ENCODE results near the gene PTCHD1. TPM values are rescaled to one million over a fixed set of nuclear protein-coding genes. Genes with fewer than 3 reads are reported as not detected.
A peak's percentile ranks its signal among the peaks of the same experiment; 100 is the strongest.

Gene PTCHD1
- total and polyA plus RNA-seq, 2 of the 13 experiments (the other 11 are each of a cell fraction or from before 2014, with no cell fraction given), result not detected

DNA sequence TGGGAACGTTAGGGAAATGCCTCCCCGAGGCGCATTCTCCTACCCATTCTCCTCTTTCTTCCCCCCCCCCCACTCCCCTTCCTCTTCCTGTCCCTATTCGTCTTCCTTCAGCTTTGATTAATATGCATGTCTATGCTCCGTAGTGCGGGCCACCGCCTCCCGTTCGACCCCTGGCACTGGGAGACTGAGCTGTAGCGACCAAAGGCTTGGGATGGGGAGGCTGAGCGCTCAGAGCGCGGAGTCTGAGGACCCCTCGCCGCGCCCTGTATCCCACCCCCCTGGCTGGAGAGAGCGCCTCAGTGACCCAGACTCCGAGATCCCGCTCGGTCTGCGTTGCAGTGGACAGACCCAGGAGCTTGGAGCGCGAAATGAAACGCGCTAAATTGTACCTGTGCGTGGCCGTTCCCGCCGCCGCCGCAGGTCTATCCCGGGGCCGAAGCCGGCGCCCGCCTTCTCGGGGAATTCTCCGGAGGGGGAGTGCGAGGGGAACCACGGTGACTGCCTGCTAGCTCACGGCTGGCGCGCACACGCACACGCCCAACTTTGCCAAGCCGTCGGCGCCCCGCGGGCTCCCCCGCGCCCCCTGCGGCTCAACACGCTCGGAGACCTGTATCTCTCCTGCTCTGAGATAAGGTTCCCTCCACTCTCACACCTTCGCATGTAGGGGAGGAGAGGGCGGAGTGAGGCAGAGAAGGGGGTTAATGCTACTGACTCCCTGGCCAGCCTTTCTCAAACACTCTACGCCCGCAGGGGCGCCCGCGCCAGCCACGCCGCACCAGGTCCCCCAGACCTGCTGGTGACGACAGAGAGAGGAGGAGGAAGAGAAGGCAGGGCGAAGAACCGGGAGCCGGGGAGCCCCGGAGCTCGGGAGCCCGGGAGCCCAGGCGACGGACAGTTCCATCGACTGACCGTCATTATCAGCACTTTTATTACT lies 1.5 kb upstream of the PTCHD1 start:
- Histone ChIP-seq H3K27me3 (ENCODE audit: control insufficient read depth in 1 of 2, insufficient read depth in 2 of 2, low read length in 2 of 2) (peaks cover 0 to 6% of the 10 kb centered on the region in 2 experiments; a peak in 2 of 5 replicates), H2AFZ (ENCODE audit: low read length) (no peak overlapping the region), H3K4me3 (replicated peaks in 1 of 3; ENCODE audit: insufficient read depth in 1 of 3, low read depth in 2 of 3, low read length in 3 of 3) (no peak overlapping the region), H3K9me3 (ENCODE audit: low read length) (no peaks in the 10 kb centered on the region), H3K27ac (ENCODE audit: extremely low read length, insufficient read depth, low read length) (no peak overlapping the region), H3K4me1 (ENCODE audit: insufficient read depth, low read length) (no peaks in the 10 kb centered on the region), H4K20me1 (ENCODE audit: insufficient read depth, low read length) (no peaks in the 10 kb centered on the region), H3K36me3 (replicated peaks in 1 of 2; ENCODE audit: control insufficient read depth in 1 of 2, insufficient read depth in 2 of 2, low read length in 2 of 2) (no peaks in the 10 kb centered on the region), H3K4me2 (ENCODE audit: low read depth, low read length) (no peak overlapping the region), H3K9ac (ENCODE audit: insufficient read depth, low read depth, low read length) (no peak overlapping the region), H3K79me2 (ENCODE audit: insufficient read depth, low read length) (no peaks in the 10 kb centered on the region)
- peak; percentile 36; the same call in 2 of the 3 replicates for ATAC-seq
- 0% methylated on average over 1 of the region's 75 CpGs for WGBS (ENCODE audit: low lambda C conversion rate)
- intact Hi-C loops (cut with micrococcal nuclease; ENCODE audit: unreplicated experiment), result no loop called here
- ChIA-PET CTCF (ENCODE audit: low intra/inter-chr PET ratio, low total read pairs) (no interaction called here), POLR2A (no interaction called here)
- no peak for FAIRE-seq
- DNase-seq (ENCODE audit: low spot score), result no peak
- in situ Hi-C loops (cut with HindIII; ENCODE audit: extremely low pct_ligation_motif_present, low pct_unique_long_range_greater_than_20kb), result no loop called here
- no peak for TF ChIP-seq MTF2 (CRISPR knock-in tag; IDR thresholded peaks at IDR 0.05; ENCODE audit: borderline replicate concordance)
- TF ChIP-seq SMYD3 (CRISPR knock-in tag; IDR thresholded peaks at IDR 0.05), result no peak
- TF ChIP-seq POLR2AphosphoS2 (IDR thresholded peaks at IDR 0.05; ENCODE audit: low read depth, low read length), result no peak
- no peak for TF ChIP-seq ZNF10 (CRISPR knock-in tag; IDR thresholded peaks at IDR 0.05; ENCODE audit: borderline replicate concordance, low read depth)
- TF ChIP-seq, protein P1, sequence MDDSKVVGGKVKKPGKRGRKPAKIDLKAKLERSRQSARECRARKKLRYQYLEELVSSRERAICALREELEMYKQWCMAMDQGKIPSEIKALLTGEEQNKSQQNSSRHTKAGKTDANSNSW (CRISPR knock-in tag; IDR thresholded peaks at IDR 0.05; ENCODE audit: borderline replicate concordance), result no peak
- TF ChIP-seq CREB1 (IDR thresholded peaks at IDR 0.05), result no peak
- no peak for TF ChIP-seq CREB1 (CRISPR knock-in tag; IDR thresholded peaks at IDR 0.05)
- TF ChIP-seq ATM (IDR thresholded peaks at IDR 0.05; ENCODE audit: borderline replicate concordance), result no peak
- no peak for TF ChIP-seq ARNT (IDR thresholded peaks at IDR 0.05)
- TF ChIP-seq, protein P2, sequence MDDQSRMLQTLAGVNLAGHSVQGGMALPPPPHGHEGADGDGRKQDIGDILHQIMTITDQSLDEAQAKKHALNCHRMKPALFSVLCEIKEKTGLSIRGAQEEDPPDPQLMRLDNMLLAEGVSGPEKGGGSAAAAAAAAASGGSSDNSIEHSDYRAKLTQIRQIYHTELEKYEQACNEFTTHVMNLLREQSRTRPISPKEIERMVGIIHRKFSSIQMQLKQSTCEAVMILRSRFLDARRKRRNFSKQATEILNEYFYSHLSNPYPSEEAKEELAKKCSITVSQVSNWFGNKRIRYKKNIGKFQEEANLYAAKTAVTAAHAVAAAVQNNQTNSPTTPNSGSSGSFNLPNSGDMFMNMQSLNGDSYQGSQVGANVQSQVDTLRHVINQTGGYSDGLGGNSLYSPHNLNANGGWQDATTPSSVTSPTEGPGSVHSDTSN (CRISPR knock-in tag; IDR thresholded peaks at IDR 0.05; ENCODE audit: borderline replicate concordance), result no peak
- no peak for TF ChIP-seq HCFC1 (IDR thresholded peaks at IDR 0.05; ENCODE audit: low read depth, low read length)
- TF ChIP-seq, protein P3, sequence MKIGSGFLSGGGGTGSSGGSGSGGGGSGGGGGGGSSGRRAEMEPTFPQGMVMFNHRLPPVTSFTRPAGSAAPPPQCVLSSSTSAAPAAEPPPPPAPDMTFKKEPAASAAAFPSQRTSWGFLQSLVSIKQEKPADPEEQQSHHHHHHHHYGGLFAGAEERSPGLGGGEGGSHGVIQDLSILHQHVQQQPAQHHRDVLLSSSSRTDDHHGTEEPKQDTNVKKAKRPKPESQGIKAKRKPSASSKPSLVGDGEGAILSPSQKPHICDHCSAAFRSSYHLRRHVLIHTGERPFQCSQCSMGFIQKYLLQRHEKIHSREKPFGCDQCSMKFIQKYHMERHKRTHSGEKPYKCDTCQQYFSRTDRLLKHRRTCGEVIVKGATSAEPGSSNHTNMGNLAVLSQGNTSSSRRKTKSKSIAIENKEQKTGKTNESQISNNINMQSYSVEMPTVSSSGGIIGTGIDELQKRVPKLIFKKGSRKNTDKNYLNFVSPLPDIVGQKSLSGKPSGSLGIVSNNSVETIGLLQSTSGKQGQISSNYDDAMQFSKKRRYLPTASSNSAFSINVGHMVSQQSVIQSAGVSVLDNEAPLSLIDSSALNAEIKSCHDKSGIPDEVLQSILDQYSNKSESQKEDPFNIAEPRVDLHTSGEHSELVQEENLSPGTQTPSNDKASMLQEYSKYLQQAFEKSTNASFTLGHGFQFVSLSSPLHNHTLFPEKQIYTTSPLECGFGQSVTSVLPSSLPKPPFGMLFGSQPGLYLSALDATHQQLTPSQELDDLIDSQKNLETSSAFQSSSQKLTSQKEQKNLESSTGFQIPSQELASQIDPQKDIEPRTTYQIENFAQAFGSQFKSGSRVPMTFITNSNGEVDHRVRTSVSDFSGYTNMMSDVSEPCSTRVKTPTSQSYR (CRISPR knock-in tag; IDR thresholded peaks at IDR 0.05; ENCODE audit: borderline replicate concordance), result no peak
- no TSS peak for BruUV-seq (replicated peaks)
